HG03457 (cell line): Measurements from ENCODE around the gene SH3D21.

Source experiments
- ATAC-seq: cut with Tn5 transposase; IDR thresholded peaks from one replicate; pipeline ENCODE4 v1.9.1; 2021; ENCODE audit warnings: moderate number of reproducible peaks; ENCODE audit not compliant: unreplicated experiment

SH3D21 gene

DNA sequence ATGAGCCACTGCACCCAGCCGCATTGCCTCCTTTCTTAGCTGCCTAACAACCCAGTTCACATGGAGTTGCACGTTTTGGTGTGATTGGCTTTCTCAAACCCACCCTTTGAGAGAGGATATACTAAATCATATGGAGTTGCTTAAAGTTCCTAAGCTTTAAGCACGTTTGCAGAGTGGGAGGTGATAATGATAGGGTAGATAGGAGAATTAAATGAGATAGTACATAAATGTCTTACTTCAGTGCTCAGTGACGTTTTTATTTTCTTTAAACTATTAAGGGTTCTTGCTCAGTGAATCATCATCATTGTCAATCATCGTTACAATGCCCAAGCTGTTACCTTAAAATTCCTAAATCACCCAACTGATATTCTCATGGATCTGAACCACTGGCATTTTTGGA, 2.9 kb upstream of the SH3D21 start:
- no peak for ATAC-seq

GRCh38 chr1:36303650-36304360, 2.4 kb upstream of the SH3D21 start:
- no peak for ATAC-seq

- no peak for ATAC-seq
Observed at GRCh38 chr1:36304521-36304920, 1.6 kb upstream of the SH3D21 start.

GRCh38 chr1:36304970-36305914, 926 bp upstream of the SH3D21 start:
- ATAC-seq = no peak

DNA sequence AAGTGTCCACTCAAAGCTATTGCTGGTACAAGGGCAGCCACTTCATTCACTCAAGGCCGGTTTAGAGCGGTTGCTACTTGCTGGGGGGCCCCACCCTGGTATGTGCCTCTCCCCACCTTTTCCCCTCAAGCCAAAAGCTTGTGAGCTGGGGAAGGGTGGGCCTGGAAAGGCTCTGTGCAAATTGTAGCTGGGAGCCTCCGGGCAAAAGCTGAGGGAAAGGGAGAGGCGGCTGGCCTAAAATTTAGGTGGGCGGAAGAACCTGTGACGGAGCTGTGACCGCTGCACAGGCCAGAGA, 306 bp upstream of the SH3D21 start:
- ATAC-seq = no peak

GRCh38 chr1:36306902-36307456, 811 bp downstream of the SH3D21 start:
- peak; percentile 80 for ATAC-seq

GRCh38 chr1:36307601-36308330, 1.6 kb downstream of the SH3D21 start:
- ATAC-seq = no peak

DNA sequence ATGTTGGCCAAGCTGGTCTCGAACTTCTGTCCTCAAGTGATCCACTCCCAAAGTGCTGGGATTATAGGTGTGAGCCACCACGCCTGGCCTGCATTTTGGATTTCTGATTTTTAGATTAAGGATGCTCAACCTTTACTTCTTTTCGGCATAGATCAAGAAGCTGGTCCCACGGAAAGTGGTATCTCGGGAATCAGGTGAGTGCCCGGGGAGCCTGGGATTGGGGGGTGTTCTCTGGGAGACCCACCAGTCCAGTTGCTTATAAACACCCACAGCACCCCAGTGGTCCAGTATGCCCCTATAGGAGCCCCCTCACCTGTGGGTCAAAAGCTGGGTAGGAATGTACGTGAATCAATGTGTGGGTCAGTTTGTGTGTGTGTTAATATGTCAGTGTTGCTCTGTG, 3.2 kb downstream of the SH3D21 start:
- ATAC-seq = no peak

DNA sequence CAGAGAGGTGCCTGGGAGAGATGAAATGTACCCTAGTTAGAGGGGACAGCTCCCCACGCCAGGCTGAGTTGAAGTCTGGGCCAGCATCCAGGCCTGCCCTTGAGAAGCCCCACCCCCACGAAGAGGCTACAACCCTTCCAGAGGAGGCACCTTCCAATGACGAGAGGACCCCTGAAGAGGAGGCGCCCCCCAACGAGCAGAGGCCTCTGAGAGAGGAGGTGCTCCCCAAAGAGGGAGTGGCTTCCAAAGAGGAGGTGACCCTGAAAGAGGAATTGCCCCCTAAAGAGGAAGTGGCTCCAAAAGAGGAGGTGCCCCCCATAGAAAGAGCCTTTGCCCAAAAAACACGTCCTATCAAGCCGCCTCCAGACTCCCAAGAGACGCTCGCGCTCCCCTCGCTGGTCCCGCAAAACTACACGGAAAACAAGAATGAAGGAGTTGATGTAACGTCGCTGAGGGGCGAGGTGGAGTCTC, 14.2 kb downstream of the SH3D21 start:
- no peak for ATAC-seq

GRCh38 chr1:36320767-36321118, 14.6 kb downstream of the SH3D21 start:
- no peak for ATAC-seq

- ATAC-seq = no peak
Observed at GRCh38 chr1:36321119-36321951, 15.2 kb downstream of the SH3D21 start.

DNA sequence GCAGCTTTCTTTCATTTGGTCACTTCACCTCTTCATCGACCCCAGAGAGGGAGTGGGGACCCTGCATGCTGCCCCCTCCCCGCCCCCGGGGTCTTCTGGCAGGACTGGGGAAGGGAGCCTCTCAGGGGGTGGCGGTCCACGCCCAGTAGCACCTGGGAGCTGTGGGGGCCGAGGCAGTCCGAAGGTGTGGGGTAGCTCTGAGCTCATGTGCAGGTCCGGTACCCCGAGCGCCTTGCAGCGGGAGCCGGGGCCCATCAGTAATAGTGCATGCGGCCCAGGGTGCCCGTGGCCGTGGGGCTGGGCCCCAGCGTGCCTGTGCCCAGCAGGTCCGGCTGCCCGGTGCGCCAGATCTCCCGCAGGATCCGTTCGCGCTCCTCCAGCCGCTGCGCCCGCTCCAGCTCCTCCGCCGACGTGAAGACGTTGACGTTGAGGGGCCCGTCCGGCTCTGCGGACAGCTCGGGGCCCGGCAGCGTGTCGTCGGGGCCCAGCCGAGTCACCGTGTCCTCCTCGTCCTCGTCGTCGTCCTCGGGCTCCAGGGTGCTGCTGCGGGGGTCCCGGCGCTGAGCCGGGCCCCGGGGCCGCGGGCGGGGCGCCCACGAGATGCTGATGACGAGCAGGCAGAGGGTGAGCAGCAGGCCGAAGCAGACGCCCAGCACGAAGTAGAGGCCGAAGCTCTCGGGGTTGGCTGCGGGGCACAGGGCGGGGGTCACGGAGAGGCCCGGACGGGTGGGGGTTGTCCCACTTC, 16.0 kb downstream of the SH3D21 start:
- no peak for ATAC-seq

GRCh38 chr1:36322786-36323635, 16.8 kb downstream of the SH3D21 start:
- no peak for ATAC-seq

- no peak for ATAC-seq
Observed at GRCh38 chr1:36323636-36324352, 17.6 kb downstream of the SH3D21 start, which contains the start of gene EVA1B. Gene EVA1B, minus strand, starts transcription at chr1:36323645. Its CDS starts 608 bp downstream, at chr1:36323037.

GRCh38 chr1:36324353-36324703, 18.2 kb downstream of the SH3D21 start:
- no peak for ATAC-seq

GRCh38 chr1:36326499-36326898, 20.3 kb downstream of the SH3D21 start:
- no peak for ATAC-seq

DNA sequence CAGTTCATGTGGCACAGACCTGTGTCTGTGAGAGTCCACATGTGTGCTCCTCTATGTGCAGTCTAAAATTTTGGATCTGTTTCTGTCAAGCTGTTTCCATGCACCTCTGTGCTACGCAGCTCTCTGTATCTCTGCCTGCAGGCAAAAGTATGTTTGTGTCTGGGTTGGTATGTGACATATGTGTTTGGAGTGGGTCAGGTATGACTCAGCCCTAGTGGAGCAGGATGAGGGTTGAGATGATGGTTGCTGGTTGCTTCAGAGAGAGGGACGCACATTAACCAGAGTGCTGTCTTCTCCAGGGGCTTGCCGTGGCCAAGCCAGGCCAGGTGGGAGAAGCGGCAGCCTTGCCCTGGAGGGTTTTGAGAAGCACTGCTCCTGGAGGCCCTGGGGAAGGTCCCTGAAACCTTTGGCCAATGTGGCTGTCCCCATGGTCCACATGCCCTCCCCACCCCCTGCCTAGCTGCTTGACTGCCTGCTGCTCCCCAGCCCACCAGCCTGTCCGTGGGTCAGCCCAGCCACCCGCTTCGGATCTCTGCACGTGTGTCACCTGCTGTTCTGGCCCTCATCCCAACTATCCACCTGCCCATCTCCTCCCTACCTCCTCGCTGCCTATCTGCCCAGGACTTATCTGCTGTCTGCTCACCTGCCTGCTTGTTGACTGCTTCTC, 21.4 kb downstream of the SH3D21 start:
- no peak for ATAC-seq

GRCh38 chr1:36328088-36328480, 21.9 kb downstream of the SH3D21 start:
- no peak for ATAC-seq
